GM19351 (cell line): ENCODE results near the gene BBS7.

Source experiments
- ATAC-seq: cut with Tn5 transposase; IDR thresholded peaks from one replicate; pipeline ENCODE4 v1.9.1; 2021; ENCODE audit warnings: mild to moderate bottlenecking, moderate library complexity; ENCODE audit not compliant: unreplicated experiment

Gene BBS7, protein sequence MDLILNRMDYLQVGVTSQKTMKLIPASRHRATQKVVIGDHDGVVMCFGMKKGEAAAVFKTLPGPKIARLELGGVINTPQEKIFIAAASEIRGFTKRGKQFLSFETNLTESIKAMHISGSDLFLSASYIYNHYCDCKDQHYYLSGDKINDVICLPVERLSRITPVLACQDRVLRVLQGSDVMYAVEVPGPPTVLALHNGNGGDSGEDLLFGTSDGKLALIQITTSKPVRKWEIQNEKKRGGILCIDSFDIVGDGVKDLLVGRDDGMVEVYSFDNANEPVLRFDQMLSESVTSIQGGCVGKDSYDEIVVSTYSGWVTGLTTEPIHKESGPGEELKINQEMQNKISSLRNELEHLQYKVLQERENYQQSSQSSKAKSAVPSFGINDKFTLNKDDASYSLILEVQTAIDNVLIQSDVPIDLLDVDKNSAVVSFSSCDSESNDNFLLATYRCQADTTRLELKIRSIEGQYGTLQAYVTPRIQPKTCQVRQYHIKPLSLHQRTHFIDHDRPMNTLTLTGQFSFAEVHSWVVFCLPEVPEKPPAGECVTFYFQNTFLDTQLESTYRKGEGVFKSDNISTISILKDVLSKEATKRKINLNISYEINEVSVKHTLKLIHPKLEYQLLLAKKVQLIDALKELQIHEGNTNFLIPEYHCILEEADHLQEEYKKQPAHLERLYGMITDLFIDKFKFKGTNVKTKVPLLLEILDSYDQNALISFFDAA

DNA sequence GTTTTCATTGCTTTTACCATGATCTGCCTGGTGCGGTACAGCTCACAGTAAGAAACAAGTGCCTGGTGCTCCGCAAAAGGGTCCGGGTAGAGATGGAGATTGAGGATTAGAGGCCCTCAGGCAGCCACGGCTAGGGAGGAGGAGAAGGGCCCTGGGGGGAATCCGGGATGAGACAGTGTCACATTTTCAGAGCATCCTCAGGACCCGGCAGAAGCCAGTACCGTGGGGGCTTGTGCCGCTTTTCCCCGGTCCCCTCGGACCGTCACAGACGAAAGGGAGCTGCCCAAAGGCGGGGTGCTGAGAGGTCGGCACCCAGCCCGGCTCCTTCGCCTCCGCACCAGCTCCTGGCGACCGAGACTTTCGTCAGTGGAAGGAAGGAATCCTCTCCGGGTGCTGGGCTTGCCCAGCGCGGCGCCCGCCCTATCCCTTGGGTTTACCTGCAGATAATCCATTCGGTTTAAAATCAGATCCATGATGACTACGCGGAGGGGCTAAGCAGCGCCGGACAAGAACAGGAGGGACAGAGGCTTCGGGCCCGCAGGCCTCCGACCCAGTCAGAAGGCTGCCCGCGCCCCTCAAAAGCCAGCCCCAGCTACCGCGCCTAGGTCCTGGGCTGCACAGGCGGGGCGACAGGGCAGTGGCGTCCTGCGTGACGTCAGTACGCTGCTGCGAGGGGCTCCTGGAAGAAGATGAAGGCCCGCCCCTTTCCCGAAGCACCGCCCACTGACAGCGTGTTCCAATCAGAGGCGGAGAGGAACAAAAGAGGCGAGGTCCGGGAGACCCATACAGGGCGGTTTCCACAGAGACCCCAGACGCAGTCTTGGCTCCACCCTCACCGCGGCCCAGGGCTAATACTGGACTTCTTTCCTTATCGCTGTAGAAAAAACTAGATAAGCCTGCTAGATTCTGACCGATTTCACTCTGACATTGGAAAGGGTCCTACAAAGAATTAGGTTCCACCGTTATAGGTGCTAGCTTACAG lies at the start of gene BBS7:
TSS of gene BBS7 (minus strand) at position 634 of the 982 bp plus-strand sequence. CDS start at position 473, 161 bp downstream.
- ATAC-seq: peak; percentile 97

DNA sequence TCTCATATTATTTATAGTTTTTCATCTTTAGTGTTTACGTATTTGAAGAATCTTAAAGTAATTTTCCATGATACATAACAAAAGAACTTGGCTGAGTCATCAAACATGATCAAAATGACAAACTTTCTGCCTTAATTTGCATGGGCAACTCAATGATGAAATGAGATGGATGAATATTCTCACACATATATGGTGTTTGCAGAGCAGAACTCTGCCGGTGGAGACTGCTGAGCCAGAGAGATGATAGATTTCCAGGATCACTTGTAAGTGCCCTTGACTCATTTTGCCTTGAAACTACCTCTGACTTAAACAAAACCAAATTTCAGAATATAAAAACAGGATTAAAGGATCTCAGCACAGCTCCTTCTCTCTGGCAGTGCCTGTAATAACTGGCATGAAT lies 43.4 kb upstream of the BBS7 start:
- ATAC-seq: no peak

DNA sequence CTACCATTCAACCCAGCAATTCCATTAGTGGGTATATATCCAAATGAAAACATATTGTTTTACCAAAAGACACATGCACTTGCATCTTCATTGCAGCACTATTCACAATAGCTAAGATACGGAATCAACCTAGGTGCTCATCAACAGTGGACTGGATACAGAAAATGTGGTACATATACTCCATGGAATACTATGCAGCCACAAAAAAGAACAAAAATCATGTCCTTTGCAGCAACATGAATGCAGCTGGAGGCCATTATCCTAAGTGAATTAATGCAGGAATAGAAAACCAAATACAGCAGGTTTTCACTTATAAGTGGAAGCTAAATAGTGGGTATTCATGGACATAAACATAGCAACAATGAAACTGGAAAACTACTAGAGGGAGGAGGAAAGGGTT lies 38.1 kb upstream of the BBS7 start:
- ATAC-seq: no peak

DNA sequence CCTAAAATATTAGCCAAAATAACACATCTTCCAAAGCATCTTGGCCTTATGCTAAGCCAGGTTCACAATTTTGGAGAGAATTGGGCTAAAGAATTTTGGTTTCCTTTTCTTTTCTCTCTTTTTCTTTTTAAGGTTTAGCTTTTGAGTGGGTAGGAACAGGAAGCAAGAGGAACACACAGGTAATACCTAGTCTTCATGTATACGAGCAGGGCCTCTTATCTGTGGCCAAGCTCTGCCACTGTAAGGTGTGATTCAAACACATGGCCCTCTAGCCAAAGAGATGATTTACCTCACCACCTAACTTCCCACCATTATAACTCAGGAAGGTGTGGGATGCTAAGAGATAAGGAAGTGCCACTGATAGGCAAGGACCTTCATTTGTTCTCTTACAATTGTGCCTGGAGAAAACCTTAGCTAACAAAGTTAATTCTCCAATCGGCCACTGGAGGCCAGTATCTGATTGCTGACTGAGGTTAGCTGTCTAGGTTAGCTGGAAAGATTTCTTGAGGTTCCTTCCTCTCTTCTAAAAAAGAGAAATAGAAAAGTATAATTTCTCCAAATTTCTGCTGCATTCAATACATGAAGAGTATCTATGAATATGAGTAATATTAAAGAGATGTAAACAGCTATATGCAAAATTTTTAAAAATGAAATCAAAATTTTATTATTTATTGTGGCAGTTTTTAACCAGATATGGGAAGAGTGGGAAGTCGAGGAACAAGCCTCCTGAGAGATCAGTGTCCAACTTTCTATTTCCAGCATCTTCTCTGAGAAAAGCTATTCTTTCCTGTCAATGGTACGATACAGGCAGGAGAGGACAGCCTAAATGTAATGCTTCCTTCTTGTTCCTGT lies 30.1 kb upstream of the BBS7 start:
- ATAC-seq: peak; percentile 98

DNA sequence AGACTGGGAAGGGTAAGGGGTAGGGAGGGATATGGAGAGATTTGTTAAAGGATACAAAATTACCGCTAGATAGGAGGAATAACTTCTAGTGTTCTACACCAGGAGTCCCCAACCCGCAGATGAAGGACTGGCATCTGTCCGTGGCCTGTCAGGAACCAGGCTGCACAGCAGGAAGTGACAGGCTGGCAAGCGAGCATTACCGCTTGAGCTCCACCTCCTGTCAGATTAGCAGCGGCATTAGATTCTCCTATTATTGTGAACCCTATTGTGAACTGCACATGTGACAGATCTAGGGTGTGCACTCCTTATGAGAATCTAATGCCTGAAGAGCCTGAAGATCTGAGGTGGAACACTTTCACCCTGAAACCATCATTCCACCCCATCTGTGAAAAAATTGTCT lies 27.9 kb upstream of the BBS7 start:
- no peak for ATAC-seq

DNA sequence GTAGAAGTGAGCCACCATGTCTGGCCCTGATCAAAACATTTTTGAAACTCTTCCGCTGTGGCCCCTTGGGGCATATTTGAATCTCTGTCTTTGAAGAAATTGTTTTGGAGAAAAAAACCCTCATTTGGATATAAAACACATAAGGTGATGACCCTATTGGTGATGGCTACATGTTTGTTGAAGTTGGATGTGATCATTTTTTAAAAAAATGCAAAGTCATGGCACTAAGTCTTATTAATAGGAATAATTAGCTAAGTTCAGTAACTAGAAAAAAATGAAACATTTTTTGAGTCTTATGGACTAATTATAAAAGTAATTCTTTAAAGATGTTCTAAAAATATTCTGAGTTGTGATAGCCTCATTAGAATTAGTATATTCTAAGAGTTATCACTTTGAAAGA lies 17.9 kb upstream of the BBS7 start:
- no peak for ATAC-seq

DNA sequence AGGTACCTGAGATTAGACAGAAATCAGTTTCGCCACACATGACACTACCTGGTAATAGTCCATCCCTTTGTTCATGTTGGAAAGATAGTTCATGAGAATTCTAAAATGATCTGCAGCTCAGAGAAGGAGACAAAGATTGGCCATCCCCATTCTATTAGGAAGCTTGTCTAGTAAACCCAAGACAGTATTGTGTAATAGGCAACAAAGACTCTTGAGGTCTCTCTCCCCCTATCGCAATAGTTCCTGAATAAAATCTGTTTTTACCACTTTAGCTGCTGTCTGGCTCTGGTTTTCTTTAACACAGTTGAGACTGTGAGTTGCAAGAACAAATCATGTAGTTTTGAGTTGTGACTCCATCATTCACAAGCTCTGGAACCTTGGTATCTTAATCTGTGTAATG lies 14.8 kb upstream of the BBS7 start:
- no peak for ATAC-seq

DNA sequence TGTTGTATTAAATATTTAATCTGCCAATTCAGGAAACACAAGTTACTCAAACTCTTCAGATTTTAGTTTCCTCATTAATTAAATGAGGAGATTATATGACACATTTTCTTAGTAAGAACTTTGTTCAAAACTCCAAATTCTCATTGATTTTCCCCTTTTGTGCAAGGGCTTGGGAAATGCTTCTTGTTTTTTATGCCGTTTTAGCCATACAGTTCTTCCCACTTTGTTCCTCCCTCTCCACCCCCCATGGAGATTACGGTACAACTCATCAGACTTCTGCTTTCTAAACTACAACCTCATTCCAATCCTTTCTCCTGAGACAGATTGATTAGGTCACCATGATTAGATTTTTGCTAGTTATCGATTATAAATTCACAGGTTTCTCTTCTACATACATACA lies 10.9 kb upstream of the BBS7 start:
- no peak for ATAC-seq

DNA sequence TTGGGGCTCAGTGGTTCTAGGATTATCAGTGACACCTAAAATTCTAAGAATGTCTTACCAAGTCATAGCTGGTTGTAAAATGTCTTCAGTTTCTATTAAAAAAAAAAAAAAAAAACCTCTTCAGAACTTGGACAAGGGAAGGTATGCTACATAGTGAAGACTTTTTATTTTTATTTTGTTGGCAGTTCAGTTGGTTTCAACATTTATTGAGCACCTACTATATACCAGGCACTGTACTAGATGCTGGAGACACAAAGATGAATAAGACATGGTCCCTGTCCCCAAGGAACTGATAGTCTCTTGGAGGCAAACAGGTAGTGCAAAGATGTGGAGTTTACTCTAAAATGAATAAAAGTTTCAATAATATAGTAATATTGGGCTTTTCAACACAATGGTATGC lies 8.9 kb upstream of the BBS7 start:
- no peak for ATAC-seq

DNA sequence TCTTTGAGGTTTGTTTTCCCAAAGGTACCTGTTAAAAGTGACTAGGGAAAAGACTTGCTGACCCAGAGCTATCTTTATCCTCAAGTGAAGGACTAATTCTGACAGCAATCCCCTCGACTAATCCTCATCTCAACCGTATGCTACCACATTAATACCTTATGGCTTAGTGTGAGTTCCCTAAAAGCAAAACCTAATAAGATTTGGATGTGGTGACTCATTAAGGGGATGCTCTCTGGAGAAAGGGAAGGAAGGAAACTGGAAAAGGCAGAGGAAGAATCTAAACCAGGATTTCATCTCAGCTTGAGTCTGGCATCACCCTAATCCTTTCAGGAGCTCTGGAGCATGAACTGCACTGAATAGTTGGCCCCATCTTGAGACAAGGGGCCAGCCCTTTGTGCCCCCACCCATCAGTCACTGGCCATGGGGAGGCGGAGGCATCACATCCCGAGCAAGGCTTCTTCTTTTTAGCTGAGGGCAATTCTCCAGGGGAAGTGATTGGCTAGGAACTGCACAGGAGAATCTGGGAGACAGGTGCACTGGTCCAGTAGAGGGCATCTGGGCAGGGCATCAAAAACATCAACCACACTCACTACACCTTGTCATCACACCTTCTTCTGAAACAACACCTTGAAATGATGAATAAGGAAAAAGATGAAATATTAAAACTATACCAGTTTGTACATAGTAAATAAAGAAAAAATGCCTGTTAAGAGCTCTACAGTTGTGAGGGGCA lies 6.9 kb upstream of the BBS7 start:
- no peak for ATAC-seq

DNA sequence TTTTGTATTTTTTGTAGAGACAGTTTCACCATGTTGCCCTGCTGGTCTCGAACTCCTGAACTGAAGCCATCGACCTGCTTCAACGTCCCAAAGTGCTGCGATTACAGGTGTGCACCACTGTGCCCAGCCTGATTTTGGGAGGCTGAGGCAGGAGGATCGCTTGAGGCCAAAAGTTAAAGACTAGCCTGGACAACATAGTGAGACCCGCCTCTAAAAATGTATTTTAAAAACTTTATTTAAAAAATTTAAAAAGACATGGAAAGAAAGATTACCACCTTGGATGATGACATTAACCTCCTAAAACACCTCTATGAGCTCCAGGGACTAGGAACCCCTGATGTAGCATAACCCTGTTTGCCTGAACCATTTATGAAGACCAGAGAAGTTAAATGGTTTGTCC lies 5.8 kb upstream of the BBS7 start:
- no peak for ATAC-seq

DNA sequence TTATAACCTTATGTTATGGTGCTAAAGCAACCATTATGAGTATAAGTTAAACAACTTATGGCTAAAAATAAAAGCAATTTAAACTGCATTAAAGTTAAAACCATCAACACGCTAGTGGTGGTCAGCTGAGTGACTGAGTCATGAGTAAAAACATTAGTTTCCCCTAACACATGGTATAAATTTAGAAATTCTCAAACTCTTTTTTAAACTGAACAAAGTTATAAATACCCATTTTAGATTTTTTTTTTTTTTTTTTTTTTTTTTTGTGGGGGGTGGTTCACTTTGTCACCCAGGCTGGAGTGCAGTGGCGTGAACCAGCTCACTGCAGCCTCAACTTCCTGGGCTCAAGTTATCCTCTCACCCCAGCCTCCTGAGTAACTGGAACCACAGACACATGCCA lies 5.4 kb upstream of the BBS7 start:
- ATAC-seq: no peak

DNA sequence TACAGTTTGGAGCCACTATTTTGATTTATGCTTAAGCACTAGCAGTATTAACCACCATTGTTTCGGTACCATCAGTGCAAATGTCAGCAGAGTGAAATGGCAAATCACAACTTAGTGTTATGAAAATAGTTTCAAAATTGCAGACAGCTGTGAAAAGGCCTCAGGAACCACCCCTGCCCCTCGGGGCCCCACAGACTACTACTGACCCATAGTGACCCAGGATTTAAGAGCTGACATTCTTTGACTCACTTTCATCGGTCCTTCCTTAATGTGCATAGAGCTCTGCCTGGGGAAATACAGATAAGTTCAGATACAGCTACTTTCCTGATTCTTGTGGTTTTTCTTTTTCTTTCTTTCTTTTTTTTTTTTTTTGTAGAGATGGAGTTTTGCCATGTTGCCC lies 3.3 kb upstream of the BBS7 start:
- no peak for ATAC-seq

DNA sequence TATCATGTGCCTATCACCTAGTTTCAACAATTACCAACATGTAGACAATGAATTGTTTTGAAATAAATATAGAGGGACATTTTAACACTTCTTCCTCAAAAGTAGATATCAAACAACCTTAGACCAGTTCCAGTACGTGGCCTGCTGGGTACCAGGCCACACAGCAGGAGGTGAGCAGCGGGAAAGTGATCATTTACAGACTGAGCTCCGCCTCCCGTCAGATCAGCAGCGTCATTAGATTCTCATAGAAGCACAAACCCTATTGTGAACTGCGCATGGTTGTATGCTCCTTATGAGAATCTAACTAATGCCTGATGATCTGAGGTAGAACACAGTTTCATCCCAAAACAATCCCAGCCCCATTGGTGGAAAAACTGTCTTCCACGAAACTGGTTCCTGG lies 6.5 kb downstream of the BBS7 start:
- ATAC-seq: no peak

DNA sequence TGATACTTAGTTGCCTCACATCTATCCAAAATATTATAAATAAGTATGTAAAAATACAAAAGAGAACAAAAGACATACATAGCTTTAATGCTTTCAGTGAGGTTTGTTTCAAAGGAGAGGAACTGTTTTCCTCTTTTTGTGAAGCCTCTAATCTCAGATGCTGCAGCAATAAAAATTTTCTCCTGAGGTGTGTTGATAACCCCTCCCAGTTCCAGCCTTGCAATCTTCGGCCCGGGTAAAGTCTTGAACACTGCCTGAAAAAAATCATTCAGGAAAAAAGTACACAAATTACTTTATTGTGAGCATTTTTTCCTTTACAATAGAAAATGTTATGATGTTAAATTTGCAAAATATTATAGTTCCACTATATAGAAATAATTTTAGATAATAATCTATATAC lies 8.8 kb downstream of the BBS7 start:
- ATAC-seq: no peak

DNA sequence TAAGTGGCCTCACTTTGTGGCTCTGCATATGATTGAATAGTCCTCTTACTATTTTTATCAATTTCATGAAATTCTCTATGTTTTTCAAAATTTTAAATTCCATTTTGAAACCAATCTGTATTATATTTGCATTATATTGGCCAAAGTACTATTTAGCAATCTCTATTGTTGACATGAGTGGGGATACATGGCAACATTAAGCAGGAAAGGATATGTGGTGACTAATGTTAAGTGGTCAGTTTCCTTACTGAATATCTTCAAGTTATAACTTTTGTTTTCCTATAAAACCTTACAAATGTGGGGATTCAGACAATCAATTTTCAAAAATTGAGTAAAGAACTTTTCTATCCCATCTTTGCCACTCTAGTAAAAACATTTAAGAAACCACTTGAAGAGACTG lies 10.2 kb downstream of the BBS7 start:
- ATAC-seq: no peak

DNA sequence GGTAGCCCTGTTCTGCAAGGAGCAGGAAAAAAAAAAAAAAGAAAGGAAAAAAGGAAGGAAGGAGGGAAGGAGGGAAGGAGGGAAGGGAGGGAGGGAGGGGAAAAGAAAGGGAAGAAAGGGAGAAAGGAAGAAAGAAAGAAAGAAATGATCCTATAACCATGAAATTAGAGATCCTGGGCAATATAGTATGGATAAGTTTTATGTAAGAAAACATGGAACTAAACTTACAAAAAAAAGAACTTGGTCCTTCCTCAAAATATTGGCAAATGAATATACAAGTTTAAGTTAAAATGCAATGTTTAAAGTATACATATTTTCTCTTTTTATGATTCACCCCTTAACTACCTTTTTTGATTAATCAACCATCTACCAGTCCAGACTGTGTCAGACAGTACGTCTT lies 18.9 kb downstream of the BBS7 start:
- ATAC-seq: no peak

DNA sequence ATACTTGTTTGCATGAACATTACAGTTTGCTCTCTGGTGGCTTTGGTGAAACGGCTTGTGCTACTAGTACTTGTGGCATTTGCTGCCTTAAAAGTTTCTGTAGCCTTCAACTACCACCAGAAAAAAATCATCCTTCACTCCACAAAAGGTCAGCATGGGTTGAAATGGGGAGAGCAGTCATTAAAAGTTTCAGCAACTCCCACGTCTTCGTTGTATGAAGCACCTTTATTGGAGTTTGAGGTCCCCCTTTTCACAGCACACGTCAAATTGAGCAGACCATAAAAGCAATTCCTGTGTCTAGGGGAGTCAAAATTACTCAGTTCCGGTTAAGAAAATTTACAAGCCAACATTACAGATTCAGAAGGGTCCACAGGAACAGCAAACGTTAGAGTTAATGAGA lies 23.6 kb downstream of the BBS7 start:
- ATAC-seq: no peak

DNA sequence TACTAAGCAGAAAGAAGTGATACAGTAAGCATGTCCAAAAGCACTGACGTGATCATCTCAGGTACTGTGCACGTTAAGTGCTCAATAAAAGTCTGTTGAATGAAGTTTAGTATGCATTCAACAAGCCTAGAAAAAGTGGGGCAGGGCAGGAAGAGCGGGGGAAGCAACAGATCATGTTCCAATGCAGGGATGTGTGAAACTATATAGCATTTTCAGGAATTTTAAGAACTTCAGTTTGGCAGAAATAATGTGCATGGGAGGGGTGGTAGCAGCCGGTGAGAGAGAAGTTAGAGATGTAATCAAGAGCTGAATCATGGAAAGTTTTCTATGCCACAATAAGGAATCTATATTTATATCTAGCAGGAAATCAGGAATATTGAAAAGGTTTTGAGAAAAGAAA lies 27.4 kb downstream of the BBS7 start:
- no peak for ATAC-seq

DNA sequence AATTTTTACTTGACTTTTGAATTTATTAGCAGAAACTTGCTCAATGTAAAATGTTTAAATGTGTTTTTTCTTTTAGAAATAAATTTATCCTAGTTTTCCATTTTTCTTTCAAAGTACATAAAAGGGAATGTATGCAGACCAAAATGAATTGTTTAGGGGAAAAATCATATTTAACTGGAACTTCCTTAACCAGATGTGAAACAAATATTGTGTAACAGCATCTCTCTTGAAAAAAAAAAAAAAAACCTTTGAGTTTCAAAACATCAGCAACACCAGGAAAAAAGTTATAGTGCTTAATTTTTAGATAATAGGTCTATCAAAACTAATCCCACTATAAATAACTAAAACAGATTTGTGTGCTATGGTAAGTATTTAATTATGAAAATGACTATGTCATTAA lies 32.1 kb downstream of the BBS7 start:
- ATAC-seq: no peak
